GM21529 (cell line): Measurements from ENCODE around the gene SPATA19.

Experiments used
- ATAC-seq: cut with Tn5 transposase; IDR thresholded peaks from one replicate; pipeline ENCODE4 v1.9.1; 2021; ENCODE audit not compliant: unreplicated experiment

SPATA19 gene

GRCh38 chr11:133835593-133836548 is 9.4 kb downstream of the SPATA19 start:
- peak; percentile 12 for ATAC-seq

GRCh38 chr11:133834682-133835592 is 10.4 kb downstream of the SPATA19 start:
- ATAC-seq = peak; percentile 93

- no peak for ATAC-seq
Measured at GRCh38 chr11:133833898-133834681, 11.2 kb downstream of the SPATA19 start.

- ATAC-seq = no peak
Measured at GRCh38 chr11:133832991-133833897, 12.1 kb downstream of the SPATA19 start.

DNA sequence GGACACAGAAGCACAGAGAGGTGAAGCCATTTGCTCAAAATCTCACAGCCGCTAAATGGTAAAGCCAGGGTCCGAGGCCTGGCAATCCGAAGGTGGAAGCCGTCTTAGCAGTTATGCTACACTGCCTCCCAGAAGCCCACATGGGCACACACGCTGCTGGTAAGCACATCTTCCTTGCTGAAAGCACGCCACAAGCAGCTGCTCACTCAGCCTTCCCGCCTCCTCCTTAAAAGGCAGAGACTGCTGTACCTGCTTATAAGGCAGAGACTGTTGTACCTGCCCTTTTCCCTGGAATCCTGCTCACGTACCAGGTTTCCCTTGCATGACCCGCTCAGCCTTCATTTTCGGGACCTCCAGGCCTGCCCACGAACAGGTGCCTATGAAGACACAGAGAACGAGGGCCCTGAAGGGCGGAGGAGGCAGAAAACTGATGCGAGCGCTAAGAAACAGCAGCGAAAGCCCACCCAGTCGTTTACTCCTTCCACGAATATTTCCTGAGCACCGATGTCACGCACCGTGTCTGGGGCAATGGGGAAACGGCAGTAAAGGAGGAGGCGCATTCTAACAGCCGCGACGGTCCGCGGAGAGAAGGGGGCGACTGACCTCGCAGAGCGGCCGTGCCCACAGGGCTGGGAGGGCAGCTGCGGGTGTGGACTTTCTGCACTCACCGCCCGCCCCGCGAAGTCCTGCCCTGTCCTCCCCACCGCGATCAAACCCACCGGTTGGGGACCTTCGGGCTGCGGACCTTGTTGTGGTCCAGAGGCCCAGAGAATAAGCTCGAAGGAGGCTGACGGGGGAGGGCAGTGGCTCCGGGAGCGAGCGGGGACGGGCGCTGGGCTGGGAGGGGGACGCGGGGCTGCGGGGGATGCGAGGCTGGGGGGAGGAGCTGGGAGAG is 13.0 kb downstream of the SPATA19 start:
- no peak for ATAC-seq

DNA sequence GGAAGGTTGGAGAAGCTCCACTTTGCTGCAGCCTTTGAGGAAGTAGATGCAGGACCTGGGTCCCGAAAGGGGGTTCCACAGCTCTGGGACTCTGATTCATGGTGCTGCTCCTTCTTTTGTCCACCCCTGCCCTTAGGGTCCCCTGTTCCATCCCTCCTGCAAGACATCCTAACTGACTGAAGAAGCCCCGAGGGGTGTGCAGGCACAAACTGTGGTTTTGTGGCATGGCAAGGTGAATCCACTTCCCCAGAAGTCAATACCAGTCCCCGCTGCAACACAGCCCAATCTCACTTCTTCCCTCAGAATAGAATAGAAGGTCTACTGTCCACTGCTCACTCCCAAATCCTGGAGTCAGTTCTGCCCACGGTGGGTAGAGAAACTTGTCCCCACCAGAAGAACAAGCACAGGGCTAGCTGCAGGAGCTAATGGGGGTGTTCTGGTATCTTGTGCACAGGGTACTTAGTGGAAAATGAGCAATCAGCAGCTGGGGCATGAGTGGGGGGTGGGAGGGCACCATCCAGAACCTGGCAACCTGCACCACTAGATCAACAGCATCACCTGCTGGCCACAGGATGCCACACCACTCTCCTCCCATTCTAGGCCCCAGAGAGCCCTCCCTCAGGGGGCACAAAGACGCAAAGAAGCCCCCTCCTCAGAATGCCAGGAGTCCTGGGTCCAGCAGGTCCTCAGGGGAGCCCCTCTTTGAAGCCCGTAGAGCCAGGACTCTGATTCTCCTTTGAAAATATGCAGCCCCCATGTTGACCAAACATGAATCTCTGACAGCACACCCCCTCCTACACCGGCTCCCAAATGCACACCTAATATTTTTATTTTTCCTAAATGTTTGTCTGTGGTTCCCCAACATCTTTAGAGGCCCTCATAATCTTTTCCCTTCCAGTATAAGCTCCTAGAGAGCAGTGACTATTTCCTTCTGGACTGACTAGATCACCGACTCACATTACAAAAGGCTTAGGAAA is 14.1 kb downstream of the SPATA19 start:
- ATAC-seq = no peak

DNA sequence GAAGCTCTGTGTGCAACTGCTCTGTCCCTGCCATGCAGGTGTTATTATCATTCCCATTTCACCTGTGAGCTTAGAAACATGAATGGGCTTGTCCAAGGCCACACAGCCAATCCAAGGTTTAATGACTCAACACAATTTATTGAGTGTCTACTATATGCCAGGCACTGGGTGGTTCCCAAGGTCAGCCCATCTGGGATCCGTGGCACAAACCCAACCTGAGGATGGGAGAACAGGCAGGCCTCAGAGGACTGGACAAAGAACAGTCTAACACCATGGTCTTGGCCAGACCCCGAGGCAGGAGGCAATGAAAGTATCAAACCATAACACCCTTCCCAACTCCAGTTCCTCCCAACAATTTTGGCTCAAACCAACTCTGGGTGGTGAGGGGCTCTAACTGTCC is 15.7 kb downstream of the SPATA19 start:
- ATAC-seq = no peak

GRCh38 chr11:133828871-133829270 is 16.4 kb downstream of the SPATA19 start:
- no peak for ATAC-seq

GRCh38 chr11:133827556-133827955 is 17.8 kb downstream of the SPATA19 start:
- no peak for ATAC-seq

DNA sequence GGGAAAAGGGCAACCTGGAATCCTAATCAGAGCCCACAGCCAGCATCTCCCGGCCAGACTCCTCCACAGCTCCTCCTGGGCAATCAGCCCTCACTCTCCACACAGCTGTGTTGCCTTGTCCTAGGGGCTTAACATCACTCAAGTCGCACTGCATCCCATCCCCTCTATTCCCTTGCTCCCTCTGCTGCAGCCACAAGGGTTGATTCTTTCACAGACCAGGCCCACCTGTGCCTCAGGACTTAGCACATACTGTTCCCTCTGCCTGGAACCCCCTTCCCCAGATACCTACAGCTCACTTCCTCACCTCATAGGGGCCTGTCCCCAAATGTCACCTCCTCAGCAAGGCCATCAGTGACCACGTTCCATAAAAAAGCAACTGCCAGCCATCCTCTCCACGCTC is 18.4 kb downstream of the SPATA19 start:
- ATAC-seq = no peak

DNA sequence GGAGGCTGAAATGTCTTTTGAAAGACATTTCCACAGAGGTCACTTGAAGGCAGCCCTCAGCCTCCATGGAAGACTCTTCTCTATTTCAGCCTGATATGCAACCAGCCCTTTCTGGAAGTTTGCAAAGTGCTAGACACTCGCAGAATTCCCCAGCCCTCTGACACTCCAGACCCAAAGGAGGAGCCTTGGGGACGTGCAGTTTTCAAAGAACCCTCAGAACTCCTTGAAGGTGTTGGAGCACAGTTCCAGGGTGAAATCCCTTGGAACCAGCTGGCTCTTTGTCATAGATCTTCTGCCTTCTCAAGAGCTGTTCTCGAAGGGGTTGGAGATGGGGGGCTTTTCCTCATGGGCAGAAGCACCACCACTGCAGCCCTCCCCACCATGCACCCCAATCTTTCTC is 19.6 kb downstream of the SPATA19 start:
- no peak for ATAC-seq

DNA sequence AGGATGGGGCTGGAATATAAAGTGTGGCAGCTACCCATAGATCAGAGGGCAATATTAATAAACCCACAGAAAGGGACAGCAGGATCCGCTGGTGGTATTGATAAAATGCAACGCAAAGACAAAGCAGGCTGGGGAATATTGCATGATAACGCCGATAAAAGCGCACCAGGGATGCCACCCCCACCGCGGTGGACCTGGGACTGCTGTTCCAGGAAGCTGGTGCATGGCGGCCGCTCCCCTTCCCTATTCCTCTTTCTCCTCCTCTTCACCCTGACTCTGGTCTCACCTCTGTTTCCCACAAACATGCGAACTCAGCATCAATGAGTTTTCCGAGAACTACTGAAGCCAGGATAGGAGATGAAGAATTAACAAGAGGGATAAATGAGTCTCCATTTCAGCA is 20.2 kb downstream of the SPATA19 start:
- no peak for ATAC-seq

DNA sequence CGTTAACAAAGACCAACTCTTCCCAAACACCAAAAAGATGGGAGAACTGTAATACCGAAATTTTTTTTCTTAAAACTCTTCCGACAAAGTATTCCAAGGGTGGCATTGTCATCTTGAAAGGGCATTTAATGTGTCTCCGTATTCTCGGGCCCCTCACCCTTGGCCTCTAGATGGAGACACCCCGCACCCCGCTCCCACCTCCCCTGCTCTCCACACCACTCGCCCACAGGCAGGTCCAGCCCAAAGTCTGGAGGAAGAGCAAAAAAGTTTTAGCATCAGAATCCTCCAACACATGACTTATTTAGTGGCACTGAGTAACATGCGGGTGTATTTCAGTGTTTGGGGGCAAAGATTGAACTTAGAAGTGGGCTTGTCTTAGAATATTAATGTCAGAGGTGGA is 20.7 kb downstream of the SPATA19 start:
- no peak for ATAC-seq

DNA sequence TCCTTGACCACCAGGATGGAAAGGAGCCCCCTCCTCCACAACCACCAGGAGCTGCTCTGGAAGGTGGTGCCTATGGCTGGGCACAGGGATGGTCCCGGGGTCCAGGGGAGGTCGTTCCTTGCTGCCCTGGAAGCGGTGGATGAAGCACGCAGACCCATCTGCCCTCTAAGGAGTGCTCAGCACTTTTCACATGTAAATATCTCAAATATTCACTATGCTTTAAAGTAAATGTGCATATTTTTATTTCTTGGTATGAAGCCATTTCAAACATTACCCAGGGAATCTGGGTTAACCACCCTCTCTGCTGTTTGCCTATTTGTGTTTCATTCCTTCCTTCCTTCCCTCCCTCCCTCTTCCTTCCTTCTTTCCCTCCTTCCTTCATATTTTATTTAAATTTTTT is 21.7 kb downstream of the SPATA19 start:
- ATAC-seq = no peak

DNA sequence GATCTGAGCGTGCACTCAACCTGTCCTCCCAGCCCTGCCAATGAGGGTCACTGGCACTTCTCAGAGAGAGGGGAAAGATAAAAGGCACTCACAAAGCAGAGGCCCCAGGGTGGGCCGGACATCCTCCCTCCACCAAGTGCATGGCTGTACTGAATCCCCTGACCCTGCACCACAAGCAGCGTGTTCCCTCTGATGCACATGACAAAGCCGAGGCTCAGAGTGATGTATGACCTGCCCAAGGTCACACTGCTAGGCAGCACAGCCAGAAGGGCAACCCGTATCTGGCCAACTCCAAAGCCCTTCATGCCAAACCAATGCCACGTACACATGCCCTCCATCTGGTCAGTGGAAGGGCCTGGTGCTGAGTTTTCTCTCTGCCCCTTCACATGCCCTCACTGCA is 22.1 kb downstream of the SPATA19 start:
- ATAC-seq = no peak

- ATAC-seq = peak; percentile 79
Measured at GRCh38 chr11:133821776-133822175, 23.5 kb downstream of the SPATA19 start.

GRCh38 chr11:133819746-133820315 is 25.5 kb downstream of the SPATA19 start:
- no peak for ATAC-seq
